Activated CD4-positive, CD25-positive, alpha-beta regulatory T cell treated with anti-CD3 and anti-CD28 coated beads, Interleukin-2, amount 50 U/mL, for 72 hours (primary cell): ENCODE measurements around the gene TXNL1.
A peak's percentile ranks its signal among the peaks of the same experiment; 100 is the strongest.
"Not testable (repeated sequence)": the region's sequence is repeated elsewhere in the genome, so short reads cannot be mapped to it uniquely, and the experiment has no call there.

Source experiments
- DNase-seq: peaks from one replicate; pipeline ENCODE4 v3.0.0; 2021

TXNL1 gene

GRCh38 chr18:56638232-56639103 is at the start of gene TXNL1:
TXNL1 (minus strand) TSS chr18:56638592; CDS start chr18:56638440, 152 bp downstream.
- peak; percentile 98 for DNase-seq

DNA sequence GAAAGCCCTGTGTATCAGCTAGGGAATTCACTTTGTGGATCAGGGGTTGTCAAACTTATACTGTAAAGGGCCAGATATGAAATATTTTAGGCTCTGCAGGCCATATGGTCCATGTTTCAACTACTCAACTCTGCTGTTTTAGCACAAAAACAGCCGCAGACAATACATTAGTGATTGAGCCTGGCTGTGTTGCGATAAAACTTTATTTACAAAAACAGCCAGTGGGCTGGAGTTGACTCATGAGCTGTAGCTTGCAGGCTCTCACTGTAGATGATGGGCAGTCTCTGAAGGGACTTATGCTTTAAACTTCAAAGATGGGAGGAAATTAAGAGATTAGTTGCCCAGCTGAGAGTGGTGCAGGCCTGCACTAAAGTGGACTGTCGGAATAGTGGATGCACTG is 45.9 kb upstream of the TXNL1 start:
- no peak for DNase-seq

GRCh38 chr18:56678836-56679565 is 40.6 kb upstream of the TXNL1 start:
- no peak for DNase-seq

DNA sequence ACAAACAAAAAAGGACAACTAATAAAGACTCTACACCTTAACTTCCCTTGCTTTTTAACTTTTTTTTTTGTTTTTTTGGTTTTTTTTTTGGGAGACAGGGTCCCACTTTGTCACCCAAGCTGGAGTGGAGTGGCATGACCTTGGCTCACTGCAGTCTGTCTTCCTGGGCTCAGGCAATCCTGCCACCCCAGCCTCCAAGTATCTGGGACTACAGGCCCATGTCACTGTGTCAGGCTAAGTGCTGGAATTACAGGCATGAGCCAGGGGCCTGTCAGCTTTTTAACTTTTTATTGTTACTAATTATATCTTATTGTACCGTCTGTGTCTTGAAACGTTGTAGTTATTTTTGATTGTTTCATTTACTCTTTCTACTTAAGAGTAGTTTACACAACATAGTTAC is 38.2 kb upstream of the TXNL1 start:
- DNase-seq = no peak

- no peak for DNase-seq
These were observed 34.6 kb upstream of the TXNL1 start for GRCh38 chr18:56672981-56673380.

DNA sequence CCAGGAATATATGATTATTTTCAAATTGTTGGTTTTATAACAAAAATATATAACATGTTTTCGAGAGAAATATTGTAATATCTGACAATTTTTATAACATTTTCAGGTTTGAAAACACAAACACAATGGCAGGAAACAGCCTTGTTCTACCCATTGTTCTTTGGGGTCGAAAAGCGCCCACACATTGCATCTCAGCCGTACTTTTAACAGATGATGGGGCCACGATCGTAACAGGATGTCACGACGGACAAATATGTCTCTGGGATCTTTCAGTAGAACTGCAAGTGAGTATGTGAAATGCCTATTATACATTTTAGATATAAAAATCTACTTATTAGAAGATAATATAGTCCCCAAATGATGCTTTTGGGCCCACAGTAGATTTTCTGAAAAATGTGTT is 34.0 kb upstream of the TXNL1 start:
- no peak for DNase-seq

DNA sequence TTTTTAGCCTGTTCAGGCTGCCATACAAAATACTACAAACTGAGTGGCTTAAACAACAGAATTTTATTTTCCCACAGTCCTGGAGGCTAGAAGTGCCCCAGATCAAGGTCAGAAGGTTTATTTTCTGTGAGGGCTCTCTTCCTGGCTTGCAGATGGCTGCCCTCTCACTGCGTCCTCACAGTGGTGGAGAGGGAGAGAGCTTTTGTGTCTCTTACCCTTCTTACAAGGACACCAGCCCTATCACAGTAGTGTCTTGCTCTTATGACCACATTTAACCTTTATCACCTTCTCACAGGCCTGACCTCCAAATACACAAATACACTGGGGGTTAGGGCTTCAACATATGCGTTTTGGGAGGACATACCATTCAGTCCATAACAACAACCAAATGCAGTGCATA is 24.5 kb upstream of the TXNL1 start:
- DNase-seq = no peak

GRCh38 chr18:56662502-56662901 is 24.1 kb upstream of the TXNL1 start:
- DNase-seq = no peak

- DNase-seq = no peak
These were observed 23.6 kb upstream of the TXNL1 start for GRCh38 chr18:56662063-56662408.

DNA sequence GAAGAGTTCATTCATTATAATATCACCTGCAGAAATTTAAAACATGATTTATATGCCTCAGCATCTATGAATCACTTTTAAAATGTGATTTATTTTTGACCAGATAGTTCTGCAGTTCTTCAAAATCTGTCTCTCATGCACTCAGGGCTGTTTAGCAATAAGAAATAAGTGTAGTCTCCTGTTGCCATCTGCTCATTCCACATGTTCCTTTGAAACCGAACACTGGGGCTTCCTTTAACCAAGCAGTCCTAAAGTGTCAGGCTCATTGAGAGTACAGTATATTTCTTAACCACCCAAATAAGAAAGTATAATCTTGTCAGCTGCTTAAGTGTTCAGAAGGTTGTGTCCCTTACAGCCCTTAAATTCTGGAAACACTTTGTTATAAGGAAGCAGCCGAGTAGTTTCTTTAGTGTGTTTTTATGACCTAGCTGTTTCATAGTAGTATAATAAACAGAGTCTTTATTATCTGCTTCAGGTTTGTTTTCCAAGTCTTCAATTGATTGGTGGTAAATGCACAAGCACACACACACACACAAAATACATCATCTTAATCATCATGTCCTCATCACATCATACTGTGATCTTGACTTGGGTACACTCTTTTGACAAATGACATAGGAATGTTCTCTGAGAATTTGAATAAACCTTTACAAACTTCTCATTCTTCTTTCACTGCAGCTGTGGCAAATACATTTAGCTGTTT is 23.1 kb upstream of the TXNL1 start:
- DNase-seq = no peak

GRCh38 chr18:56660655-56661054 is 22.3 kb upstream of the TXNL1 start:
- no peak for DNase-seq

DNA sequence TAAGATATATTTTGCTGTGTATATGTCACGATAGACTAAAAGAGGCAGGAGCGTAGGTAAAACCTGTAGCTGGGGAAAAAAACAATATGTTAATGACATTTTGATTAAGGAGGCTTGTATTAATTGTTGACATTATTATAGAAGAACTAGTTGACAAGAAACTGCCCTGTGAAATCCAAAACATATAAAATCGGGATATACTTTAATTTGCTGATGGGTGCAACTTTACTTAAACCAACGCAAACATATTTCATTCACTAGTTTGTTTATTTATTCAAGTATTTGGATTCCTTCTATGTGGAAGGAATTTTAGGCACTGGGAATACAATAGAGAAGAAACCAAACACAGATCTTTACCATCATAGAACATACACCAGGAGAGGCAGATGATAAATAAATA is 20.7 kb upstream of the TXNL1 start:
- no peak for DNase-seq

GRCh38 chr18:56658261-56658660 is 19.9 kb upstream of the TXNL1 start:
- DNase-seq = no peak

DNA sequence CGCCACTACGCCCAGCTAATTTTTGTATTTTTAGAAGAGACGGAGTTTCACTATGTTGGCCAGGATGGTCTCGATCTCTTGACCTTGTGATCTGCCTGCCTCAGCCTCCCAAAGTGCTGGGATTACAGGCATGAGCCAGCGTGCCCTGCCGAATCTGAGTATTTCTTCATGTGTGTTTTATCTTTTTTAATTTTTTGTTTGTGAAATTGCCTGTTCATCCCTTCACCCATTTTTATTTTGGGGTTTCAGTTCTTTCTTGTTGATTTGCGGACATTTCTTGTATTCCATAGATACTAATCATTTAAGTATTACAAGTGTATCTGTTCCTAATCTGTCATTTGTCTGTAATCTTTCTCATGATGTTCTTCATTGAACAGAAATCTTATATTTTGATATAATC is 15.9 kb upstream of the TXNL1 start:
- DNase-seq = not testable (repeated sequence)

GRCh38 chr18:56652802-56653201 is 14.4 kb upstream of the TXNL1 start:
- no peak for DNase-seq

DNA sequence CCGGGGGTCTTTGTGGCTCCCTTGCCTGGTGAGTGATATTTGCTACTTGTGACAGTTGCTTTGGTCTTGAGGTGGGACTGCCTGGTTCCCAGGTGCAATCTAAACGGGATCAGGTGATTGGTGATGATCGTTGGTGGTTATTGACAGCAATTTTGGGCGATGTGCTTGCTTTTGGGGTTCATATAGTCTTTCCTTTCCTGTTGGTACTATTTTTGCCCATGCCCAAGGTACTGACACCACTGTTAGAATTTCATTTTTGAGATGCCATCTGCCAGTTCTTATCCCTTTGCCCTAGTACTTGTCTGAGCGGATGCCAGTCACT is 13.3 kb upstream of the TXNL1 start:
- no peak for DNase-seq

DNA sequence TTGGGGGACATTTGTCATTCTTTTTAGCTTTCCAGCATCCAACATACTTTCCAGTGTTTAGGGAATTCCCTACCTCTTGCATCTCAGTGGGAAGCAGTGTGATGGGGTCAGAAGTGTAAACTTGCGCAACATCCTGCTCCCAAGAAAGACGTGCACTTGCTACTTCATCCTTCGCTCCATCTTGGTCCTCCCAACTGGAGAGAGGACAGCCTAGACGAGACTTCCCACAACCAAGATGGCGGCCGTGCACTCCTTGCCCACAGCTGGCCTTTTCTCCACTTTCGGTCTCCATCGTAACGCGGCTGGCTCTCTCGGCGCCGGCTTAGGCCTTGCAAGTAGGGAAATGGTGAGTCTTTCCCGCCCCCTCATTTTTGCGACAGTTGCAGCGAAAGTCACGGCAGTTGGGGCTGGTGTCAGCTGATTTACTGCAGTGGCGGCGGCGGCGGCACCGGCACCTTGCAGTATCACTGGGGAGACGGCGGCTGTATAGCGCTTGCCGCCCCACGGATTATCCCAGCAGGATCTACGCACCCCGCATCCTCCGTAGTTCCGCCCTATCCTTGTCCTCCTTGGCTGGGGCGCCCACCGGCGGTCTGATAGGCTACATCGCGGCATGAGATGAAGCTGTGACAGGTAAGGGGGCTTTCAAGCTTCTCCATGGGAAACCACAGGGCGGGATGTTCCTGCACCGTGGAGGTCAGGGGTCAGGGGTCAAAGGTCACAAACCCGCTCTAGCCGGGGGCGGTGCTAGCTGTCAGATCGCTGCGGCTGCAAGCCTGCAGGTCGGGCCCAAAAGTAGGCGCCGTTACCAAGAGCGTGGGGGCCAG is 12.8 kb upstream of the TXNL1 start, which contains the start of gene WDR7:
WDR7 (plus strand) TSS at position 416 of the 827 bp plus-strand sequence. CDS start 21,157 bp downstream, outside the sequence.
- peak; percentile 97 for DNase-seq

- no peak for DNase-seq
These were observed 11.6 kb upstream of the TXNL1 start for GRCh38 chr18:56649996-56650395.

DNA sequence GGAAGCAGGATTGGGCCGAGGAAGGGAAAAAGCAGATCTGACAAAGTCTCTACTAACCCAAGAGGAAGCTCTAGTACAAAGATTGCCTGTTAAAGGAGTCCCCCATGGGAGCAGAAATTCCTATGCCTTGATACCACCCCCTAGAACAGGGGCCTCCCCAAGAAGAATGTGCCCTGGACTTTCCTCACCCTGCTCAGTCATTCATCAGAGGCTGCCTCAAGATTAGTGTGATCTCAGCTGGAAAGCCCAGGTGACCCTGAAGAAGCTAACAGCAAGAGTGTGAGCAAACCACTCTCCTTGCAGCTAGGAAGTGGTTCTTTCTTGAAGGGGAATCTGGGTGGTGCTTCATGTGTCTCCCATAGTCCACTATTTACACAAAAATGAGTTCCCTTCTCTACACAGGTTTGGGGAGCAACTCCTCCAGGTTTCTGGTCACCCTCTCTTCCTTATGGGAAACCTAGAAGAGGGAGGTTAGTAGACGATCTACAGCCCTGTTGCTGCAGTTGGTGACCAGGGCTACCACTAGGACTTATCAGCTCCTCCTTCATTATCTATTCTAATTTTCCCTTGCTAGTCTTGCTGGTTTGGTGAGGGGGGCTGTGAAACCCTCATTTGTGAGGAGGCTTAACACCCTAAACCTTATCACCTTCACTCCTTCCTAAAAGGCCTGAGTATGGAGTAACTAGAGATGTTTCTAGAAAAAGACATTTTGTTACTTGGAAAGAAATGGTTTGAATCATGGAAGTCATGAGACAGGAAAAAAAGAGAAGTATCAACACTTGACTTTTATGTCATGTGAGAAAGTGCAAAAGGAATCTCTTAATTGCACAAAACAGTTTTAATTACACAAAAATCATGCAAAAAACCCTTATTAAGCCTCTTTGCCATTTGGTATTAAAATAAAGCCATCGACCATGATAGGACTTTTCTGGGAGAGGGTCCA is 9.8 kb upstream of the TXNL1 start:
- no peak for DNase-seq

DNA sequence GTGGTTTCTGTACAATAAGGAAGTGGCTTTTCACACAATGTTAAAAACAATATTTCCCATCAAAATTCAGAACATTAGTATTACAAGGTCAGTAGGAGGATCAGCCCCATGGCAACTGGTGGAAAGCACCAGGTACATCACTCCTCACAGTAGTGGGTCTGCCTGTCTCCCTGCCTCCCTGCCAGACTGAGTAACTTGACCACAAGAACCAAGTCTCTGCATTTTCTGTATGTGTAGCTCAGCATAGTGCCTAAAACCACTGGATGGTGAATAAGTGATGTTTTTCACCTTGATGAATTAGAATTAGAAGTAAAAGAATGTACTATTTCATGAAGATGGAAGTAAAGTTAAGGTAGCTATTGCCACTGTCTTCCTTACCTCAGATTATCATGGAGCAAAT is 8.7 kb upstream of the TXNL1 start:
- no peak for DNase-seq

- no peak for DNase-seq
These were observed 7.1 kb upstream of the TXNL1 start for GRCh38 chr18:56645415-56646016.
